Measurements from ENCODE around the gene GRPR. TPM values are rescaled to one million over a fixed set of nuclear protein-coding genes. Genes with fewer than 3 reads are reported as not detected.
A peak's percentile ranks its signal among the peaks of the same experiment; 100 is the strongest.

Gene GRPR
- total RNA-seq, 1 experiment from 2014 or later, result 28.8 TPM

GRCh38 chrX:16171944-16172343 is 48.6 kb downstream of the GRPR start:
- Mint-ChIP-seq H3K4me3 (no peak overlapping the region), H3K4me1 (peaks cover 4 to 25% of the 10 kb centered on the region in 2 experiments), H3K9me3 (peaks cover 3 to 11% of the 10 kb centered on the region in 2 experiments; a peak in 4 of 5 replicates), H3K27me3 (ENCODE audit: low read depth) (no peaks in the 10 kb centered on the region), H3K36me3 (ENCODE audit: insufficient read depth in 1 of 3, low read depth in 3 of 3) (peaks cover 30 to 96% (median 31%) of the 10 kb centered on the region in 3 experiments), H3K27ac (peak overlapping the region in 1 of 3 experiments; percentile 72; a peak in 1 of 7 replicates)
- no CpG with 5 or more reads among the region's 4 CpGs for WGBS (ENCODE audit: extremely low coverage, insufficient read length, low lambda C conversion rate)
- Histone ChIP-seq H2BK5ac (ENCODE audit: insufficient read length, low read length) (no peak overlapping the region), H4K91ac (ENCODE audit: insufficient read length, low read depth, low read length) (no peak overlapping the region), H3T11ph (ENCODE audit: low read length) (no peak overlapping the region), H4K20me1 (ENCODE audit: control insufficient read depth, insufficient read depth, insufficient read length) (no peaks in the 10 kb centered on the region), H3K4me1 (ENCODE audit: insufficient read depth, low read length) (no peaks in the 10 kb centered on the region; the same call in 1 of the 2 replicates), H3K23ac (ENCODE audit: insufficient read length, low read depth, low read length) (no peak overlapping the region), H3K9ac (ENCODE audit: extremely low read depth, insufficient read length, low read length) (no peak overlapping the region), H2BK120ac (ENCODE audit: low read depth, low read length, poor library complexity, severe bottlenecking) (no peak overlapping the region), H3K18ac (ENCODE audit: insufficient read length, low read depth, low read length) (no peak overlapping the region), H2BK12ac (ENCODE audit: insufficient read length, low read depth, low read length) (no peak overlapping the region), H3K56ac (ENCODE audit: insufficient read length, low read depth, low read length) (no peak overlapping the region), H2BK15ac (ENCODE audit: low read depth, low read length) (no peak overlapping the region), H2AFZ (ENCODE audit: low read length) (no peak overlapping the region), H3K4me2 (ENCODE audit: insufficient read depth, insufficient read length, low read length) (no peak overlapping the region), H3K23me2 (ENCODE audit: insufficient read length, low read depth, low read length, poor library complexity, severe bottlenecking) (no peaks in the 10 kb centered on the region), H3K14ac (ENCODE audit: insufficient read depth, low read length) (no peak overlapping the region), H3K9me3 (ENCODE audit: control insufficient read depth, low read depth, low read length) (no peaks in the 10 kb centered on the region), H4K5ac (ENCODE audit: insufficient read length, low read depth, low read length) (no peak overlapping the region), H2AK5ac (ENCODE audit: insufficient read length, low read length) (no peak overlapping the region), H3K79me1 (ENCODE audit: insufficient read depth, low read depth, low read length, poor library complexity, severe bottlenecking) (no peaks in the 10 kb centered on the region), H3K27ac (ENCODE audit: insufficient read length, low read depth, low read length) (no peak overlapping the region), H3K27me3 (ENCODE audit: insufficient read depth, low read length) (no peaks in the 10 kb centered on the region), H3K79me2 (ENCODE audit: insufficient read depth, low read length) (no peaks in the 10 kb centered on the region), H3K4ac (ENCODE audit: low read depth, low read length) (no peak overlapping the region), H2BK20ac (ENCODE audit: low read depth, low read length, poor library complexity, severe bottlenecking) (no peak overlapping the region), H4K8ac (replicated peaks; ENCODE audit: insufficient read length, low read depth, low read length) (no peak overlapping the region)
- peak; percentile 63 for DNase-seq
- TF ChIP-seq CTCF (conservative IDR thresholded peaks at IDR 0.05), result no peak
